Measurements from ENCODE around the gene ELN. TPM values are rescaled to one million over a fixed set of nuclear protein-coding genes. Genes with fewer than 3 reads are reported as not detected.
"Not testable (repeated sequence)": the region's sequence is repeated elsewhere in the genome, so short reads cannot be mapped to it uniquely, and the experiment has no call there.

ELN gene
- total RNA-seq, 2 donors from 2014 or later, result 0.10 TPM; not detected in 1

DNA sequence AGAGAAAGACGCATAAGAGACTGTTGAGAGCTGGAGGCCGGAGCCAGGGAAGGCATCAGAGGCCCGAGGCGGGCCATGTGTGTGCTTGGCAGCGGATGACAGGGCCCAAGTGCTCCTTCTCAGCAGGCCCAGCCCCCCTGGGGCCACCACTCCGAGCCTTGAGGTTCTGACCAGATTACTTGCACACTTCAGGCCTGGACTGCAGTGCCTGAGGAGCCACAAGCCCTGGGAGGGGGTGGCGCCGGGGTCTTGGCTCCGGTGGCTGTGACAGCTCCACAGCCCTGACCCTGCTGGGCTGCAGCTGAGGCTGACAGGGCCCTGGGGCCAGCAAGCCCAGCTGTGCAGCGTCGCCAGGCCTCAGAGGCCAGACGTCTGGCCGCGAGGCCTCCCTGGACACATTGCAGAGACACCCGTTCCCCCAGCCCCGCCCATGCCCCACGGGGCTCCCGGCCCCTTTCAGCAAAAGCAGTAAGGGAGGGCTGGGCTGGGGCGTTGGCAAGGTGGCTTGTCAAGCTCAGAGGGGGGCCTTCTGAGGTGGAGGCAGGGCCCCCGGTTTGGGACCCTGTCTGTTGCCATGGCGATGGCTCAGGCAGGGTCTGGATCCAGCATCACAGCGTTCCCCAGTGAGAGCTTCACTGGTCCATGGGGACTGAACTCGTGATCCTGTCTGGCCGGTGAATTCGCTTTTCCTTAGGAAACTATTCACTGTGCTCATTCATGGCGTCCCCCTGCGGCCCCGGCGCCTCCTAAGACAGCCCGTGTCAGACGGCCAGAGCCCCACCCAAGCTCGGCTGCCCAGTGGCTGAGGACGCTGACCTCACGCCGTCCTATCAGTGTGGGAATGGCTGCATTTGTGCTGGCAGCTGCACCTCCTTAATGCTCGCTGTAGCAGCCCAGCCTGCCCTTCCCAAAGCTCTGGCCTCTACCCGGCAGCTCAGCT is 5.7 kb downstream of the ELN start:
- ATAC-seq (no peak), DNase-seq (ENCODE audit: low spot score) (no peak)
- no peaks in the 10 kb centered on the region for H3K36me3 Mint-ChIP-seq
- peaks cover 6 to 8% of the 10 kb centered on the region in 2 donors for H3K4me1 Mint-ChIP-seq (ENCODE audit: low read depth in 2 of 2)
- no peak overlapping the region for H3K4me3 Mint-ChIP-seq
- H3K27ac Mint-ChIP-seq, result no peak overlapping the region
- no peaks in the 10 kb centered on the region for H3K9me3 Mint-ChIP-seq
- H3K27me3 Mint-ChIP-seq, result peaks cover 12 to 30% of the 10 kb centered on the region in 2 donors

DNA sequence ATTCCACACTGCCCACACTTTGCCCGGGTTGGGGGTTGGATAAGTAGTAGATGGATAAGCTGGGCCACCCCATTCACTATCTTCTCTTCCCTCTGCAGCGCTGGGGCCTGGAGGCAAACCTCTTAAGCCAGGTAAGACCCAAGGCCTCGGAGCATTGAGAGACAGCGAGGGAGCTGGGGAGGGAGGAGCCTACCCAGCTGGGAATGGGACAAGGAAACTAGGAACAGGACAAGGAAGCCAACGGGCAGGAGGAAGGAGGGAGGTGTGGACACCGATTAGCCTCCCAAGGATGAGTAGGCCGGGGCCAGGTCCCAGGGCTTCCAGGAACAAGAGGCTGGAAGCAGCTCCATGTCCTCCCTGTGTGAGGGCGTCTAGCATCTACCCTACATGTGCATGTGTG is 9.6 kb downstream of the ELN start:
- DNase-seq (ENCODE audit: low spot score), result no peak
- no peak for ATAC-seq
- Mint-ChIP-seq H3K27ac (no peak overlapping the region), H3K4me3 (no peak overlapping the region), H3K27me3 (no peaks in the 10 kb centered on the region), H3K4me1 (ENCODE audit: low read depth in 2 of 2) (no peaks in the 10 kb centered on the region), H3K36me3 (no peaks in the 10 kb centered on the region), H3K9me3 (no peaks in the 10 kb centered on the region)

DNA sequence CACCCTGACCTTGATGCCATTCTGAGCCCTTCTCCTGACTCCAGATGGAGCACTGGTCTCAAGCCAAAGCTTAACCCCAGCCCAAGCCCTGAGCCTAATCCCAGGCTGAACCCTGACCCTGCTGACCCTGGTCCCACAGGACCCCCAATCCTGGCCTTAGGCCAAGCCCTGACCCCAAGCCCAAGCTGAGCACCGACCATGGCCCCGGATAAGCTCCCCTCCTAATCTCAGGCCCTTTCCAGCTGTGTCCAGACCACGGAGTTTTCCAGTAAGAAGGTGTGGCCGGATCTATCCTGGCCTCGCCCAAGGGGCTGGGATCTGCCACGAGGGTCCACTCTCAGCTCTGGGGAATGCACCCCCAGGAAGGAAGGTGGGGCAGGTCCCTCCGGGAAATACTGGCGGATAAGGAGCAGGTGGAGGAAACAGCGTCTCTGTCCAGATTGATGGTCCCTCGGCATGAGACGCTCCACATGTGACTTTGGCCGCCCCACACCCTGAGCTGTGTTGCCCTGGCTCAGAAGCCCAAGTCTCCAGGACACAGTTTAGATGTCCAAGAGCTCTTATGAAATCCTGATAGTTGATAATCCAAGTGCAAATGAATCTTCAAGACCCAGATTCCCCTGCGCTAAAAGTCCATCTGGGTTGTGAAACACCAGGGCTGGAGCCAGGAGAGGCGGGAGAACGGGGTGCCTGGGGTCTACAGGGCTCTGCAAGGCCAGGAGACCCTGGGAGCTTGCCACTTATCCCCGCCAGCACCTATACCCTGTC is 10.4 kb downstream of the ELN start:
- H3K36me3 Mint-ChIP-seq, result no peaks in the 10 kb centered on the region
- no peak for DNase-seq (ENCODE audit: low spot score)
- no peaks in the 10 kb centered on the region for H3K9me3 Mint-ChIP-seq
- no peak overlapping the region for H3K27ac Mint-ChIP-seq
- no peaks in the 10 kb centered on the region for H3K4me1 Mint-ChIP-seq (ENCODE audit: low read depth in 2 of 2)
- H3K4me3 Mint-ChIP-seq, result no peak overlapping the region
- no peaks in the 10 kb centered on the region for H3K27me3 Mint-ChIP-seq
- no peak for ATAC-seq

DNA sequence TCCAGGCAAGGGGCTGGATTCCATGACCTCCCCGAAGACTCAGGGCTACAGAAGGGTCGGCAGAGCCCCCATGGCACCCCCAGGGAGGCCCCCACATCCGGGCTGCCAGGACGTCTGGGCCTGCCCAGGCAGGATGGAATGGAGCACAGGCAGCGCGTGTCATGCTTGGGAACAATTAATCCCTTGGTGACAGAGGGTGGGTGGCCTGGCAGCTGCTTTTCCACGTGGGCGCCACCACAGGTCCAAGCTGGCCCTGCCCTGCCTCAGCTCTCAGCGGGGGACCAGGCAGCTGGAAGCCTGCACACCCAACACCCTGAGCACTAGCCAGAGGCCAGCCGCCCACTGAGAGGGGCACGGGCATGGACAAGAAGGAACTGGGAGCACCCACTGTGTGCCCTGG is 11.4 kb downstream of the ELN start:
- DNase-seq (ENCODE audit: low spot score), result no peak
- Mint-ChIP-seq H3K27ac (no peak overlapping the region), H3K4me1 (ENCODE audit: low read depth in 2 of 2) (no peaks in the 10 kb centered on the region), H3K36me3 (no peaks in the 10 kb centered on the region), H3K9me3 (no peaks in the 10 kb centered on the region), H3K4me3 (no peak overlapping the region), H3K27me3 (no peaks in the 10 kb centered on the region)
- ATAC-seq, result no peak

DNA sequence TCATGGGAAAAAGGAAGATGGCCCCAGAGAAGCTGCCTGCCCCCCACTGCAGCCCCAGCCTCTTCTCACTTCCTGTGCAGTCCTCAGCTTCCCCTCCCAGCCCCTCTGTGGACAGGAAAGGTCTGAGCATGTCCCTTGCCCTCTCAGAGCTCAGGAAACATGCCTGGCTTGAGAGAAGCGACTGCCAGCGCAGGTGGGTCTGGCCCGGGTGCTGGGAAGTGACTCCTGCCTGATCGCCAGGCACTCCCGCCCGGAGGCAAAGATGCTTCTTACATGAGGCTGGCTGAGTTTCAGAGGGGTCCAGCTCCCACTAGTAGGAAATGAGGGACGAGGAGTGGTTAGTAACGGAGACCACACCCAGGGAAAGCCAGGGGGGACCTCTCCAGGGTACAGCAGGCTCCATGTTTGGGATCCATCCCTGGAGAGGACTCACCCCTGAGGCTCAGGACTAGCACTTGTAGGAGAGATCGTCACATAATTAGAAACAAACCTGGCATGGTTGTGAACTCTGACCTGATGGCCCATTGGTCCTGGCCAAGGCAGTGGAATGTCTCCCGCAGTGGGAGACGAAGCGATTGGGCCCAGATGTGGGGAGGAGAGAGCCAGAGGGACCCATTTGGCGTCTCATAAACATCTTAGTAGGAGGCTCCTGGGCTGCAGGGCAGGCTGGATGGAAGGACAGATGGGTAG is 12.3 kb downstream of the ELN start:
- DNase-seq (ENCODE audit: low spot score), result no peak
- no peaks in the 10 kb centered on the region for H3K36me3 Mint-ChIP-seq
- no peak overlapping the region for H3K27ac Mint-ChIP-seq
- H3K27me3 Mint-ChIP-seq, result no peaks in the 10 kb centered on the region
- no peak overlapping the region for H3K4me3 Mint-ChIP-seq
- no peak for ATAC-seq
- no peaks in the 10 kb centered on the region for H3K4me1 Mint-ChIP-seq (ENCODE audit: low read depth in 2 of 2)
- H3K9me3 Mint-ChIP-seq, result no peaks in the 10 kb centered on the region

DNA sequence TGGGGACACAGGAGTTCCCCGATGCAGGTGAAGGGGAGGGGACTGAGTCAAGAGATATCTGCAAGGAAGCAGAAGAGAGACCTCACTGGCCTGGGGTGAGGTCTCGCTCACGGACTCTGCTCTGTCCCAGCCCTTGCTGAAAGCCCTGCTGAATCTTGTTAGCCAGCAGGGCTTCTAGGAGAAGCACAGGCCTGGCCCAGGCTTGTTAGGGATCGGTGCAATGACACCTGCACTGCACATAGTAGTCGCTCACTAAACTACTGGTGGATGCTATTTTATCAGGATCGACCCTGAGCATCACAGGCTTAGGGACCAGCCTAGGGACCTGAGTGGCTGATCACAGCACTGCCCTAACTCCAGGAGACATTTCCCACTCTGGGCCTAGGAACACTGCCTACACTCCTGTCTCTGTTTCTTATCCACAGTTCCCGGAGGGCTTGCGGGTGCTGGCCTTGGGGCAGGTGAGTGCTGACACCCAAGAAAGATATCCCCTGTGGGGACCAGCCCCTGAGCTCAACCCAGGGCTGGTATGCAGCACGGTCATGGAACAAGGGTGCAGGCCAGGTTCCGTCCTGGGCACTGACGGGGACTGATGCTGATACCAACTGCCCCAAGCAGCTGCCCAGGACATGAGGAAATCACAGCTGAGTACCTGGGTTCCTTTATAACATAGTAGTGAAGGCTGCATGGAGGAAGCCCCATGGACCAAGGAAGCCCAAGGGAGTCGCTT is 13.0 kb downstream of the ELN start:
- Mint-ChIP-seq H3K27ac (no peak overlapping the region), H3K9me3 (no peaks in the 10 kb centered on the region), H3K36me3 (no peaks in the 10 kb centered on the region), H3K27me3 (no peaks in the 10 kb centered on the region), H3K4me1 (ENCODE audit: low read depth in 2 of 2) (no peaks in the 10 kb centered on the region), H3K4me3 (no peak overlapping the region)
- no peak for ATAC-seq
- no peak for DNase-seq (ENCODE audit: low spot score)

DNA sequence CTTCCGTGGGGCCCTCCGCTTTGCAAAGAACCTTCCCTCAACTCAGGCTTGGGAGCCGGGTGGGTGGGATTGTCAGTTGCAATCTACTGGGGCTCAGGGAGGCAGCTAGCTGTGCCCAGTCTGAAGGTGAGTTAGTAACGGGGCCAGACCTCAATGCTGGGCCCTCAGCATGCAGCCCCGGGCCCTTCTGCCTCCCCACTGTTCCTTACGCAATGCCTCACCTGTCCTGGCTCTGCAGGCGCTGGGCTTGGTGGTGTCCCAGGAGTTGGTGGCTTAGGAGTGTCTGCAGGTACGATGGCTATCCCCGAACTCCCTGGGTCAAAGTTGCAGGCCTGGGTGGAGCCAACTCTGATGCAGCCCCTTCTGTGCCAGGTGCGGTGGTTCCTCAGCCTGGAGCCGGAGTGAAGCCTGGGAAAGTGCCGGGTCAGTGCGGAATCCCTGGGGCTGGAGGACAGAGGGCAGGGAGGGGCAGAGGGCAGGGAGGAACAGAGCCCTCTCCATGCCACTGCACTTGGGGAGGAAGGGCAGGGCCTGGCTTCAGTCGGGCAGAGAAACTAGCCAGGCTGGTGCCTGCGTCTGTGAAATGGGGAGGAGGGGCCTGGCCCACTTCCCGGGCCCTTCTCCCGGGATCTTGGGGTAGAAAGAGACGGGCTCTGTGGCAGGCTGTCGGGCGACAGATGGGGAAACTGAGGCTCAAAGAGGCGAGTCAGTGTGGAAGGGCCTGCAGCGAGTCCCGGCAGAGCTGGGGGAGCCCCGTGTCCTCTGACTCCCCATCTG is 15.0 kb downstream of the ELN start:
- Mint-ChIP-seq H3K36me3 (no peaks in the 10 kb centered on the region), H3K27ac (no peak overlapping the region), H3K9me3 (no peaks in the 10 kb centered on the region), H3K4me1 (ENCODE audit: low read depth in 2 of 2) (no peaks in the 10 kb centered on the region), H3K27me3 (peaks cover 0 to 2% of the 10 kb centered on the region in 2 donors), H3K4me3 (no peak overlapping the region)
- ATAC-seq (no peak), DNase-seq (ENCODE audit: low spot score) (no peak)

DNA sequence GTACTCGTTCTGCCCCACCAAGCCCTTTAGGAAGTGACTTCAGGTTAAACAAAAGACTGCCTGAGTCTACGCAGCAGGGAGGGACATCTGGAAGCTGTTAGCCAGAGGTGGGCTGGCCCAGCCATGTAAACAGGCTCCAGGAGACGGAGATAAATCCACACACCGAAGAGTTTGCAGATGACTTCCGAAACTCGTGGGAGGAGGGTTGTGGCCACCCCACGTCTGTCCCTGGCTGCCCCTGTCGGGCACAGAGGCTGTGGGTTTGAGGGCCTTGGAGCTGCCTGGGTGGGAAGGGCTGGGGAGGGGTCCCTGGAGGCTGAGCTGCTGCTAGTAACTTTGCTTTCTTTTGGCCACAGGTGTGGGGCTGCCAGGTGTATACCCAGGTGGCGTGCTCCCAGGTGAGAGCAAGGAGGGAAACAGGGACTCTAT is 15.6 kb downstream of the ELN start:
- Mint-ChIP-seq H3K4me3 (no peak overlapping the region), H3K27me3 (peaks cover 0 to 2% of the 10 kb centered on the region in 2 donors), H3K27ac (no peak overlapping the region), H3K4me1 (ENCODE audit: low read depth in 2 of 2) (no peaks in the 10 kb centered on the region), H3K9me3 (no peaks in the 10 kb centered on the region), H3K36me3 (no peaks in the 10 kb centered on the region)
- DNase-seq (ENCODE audit: low spot score), result no peak
- no peak for ATAC-seq

DNA sequence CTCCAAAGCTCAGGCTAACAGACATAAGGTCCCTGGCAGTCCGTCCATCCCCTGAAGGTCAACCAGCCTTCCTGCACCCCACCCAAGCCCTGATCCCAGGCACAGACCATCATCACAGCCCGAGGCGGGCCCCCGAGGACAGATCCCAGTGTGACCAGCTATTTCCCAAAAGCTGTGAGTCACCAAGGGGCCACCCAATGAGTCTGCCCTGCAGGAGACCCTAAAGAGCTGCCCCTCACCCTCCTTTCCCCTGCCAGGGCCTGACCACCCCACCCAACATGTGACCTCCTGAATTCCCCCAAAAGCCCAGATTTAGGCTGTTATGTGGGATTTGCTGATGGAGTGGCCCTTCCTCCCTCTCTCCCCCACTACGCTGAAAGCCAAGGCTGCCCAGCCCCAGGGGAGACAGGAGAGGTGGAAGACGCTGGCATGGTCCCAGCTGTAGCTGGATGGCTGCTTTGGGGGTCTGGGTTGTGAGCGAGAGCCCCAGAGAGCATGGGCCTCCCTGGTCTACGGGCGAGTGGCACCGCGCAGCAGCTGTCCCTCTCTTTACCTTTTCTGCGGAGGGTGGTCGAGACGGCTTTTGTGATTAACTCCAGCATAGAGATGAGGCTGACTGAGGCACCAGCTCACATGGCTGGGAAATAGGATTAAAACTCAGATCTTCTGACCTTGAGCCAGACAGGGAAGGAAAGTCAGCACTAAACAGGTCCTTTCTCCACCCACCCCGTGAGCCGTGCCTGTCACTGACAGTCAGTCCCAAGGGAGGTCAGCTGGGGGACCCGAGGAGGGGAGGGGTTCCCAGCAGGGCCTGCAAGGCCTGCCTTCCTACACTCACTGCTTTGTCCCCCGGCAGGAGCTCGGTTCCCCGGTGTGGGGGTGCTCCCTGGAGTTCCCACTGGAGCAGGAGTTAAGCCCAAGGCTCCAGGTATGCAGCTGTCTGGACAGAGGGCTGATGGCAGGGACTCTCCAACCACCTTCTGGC is 16.7 kb downstream of the ELN start:
- no peaks in the 10 kb centered on the region for H3K9me3 Mint-ChIP-seq
- no peak overlapping the region for H3K4me3 Mint-ChIP-seq
- no peaks in the 10 kb centered on the region for H3K4me1 Mint-ChIP-seq (ENCODE audit: low read depth in 2 of 2)
- no peak overlapping the region for H3K27ac Mint-ChIP-seq
- DNase-seq (ENCODE audit: low spot score), result no peak
- H3K27me3 Mint-ChIP-seq, result peaks cover 0 to 2% of the 10 kb centered on the region in 2 donors
- no peaks in the 10 kb centered on the region for H3K36me3 Mint-ChIP-seq
- no peak for ATAC-seq

DNA sequence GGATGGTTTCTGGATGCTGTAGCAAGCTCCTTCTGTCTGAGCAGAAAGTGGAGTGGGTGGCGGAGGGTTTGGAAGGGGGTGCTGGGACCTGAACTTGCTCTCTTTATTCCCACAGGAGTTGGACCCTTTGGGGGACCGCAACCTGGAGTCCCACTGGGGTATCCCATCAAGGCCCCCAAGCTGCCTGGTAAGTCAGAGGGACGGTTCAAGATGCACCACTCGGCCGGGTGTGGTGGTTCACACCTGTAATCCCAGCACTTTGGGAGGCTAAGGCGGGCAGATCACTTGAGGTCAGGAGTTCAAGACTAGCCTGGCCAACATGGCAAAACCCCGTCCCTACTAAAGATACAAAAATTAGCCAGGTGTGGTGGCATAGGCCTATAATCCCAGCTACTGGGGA is 18.6 kb downstream of the ELN start:
- H3K4me1 Mint-ChIP-seq (ENCODE audit: low read depth in 2 of 2); H3K27ac Mint-ChIP-seq; DNase-seq (ENCODE audit: low spot score); H3K27me3 Mint-ChIP-seq; H3K9me3 Mint-ChIP-seq; ATAC-seq; H3K4me3 Mint-ChIP-seq; H3K36me3 Mint-ChIP-seq: not testable (repeated sequence)

DNA sequence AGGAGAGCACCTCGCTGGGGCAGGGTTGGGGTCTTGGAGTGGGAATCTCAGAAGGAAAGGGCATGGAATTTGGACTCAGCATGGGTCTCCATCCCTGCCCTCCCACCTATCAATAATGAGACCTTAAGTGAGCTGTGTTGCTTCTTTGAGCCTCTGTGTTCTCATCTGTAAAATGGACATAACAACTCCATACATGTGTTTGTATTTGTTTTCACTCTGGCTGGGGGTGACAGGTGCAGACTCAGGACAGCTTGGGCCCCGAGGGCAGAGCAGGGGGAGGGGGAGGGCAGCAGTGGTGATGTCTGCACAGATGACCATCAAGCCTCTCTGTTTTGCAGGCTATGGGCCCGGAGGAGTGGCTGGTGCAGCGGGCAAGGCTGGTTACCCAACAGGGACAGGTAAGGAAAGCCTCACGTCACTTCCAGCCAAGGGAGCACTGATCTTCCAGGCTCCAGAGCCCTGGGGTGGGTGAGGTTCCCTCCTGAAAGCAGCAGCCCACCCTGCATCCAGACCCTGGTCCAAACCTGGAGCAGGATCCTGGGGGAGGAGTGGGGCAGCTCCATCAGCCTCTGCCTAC is 19.9 kb downstream of the ELN start:
- no peak for DNase-seq (ENCODE audit: low spot score)
- H3K4me3 Mint-ChIP-seq, result no peak overlapping the region
- H3K27ac Mint-ChIP-seq, result no peak overlapping the region
- no peaks in the 10 kb centered on the region for H3K9me3 Mint-ChIP-seq
- H3K4me1 Mint-ChIP-seq (ENCODE audit: low read depth in 2 of 2), result peaks cover 2 to 5% of the 10 kb centered on the region in 2 donors
- no peaks in the 10 kb centered on the region for H3K36me3 Mint-ChIP-seq
- peaks cover 4 to 7% of the 10 kb centered on the region in 2 donors for H3K27me3 Mint-ChIP-seq
- peak in 1 of 2 donors; percentile 4 for ATAC-seq
